Measurements from ENCODE around the gene YIPF7. TPM values are rescaled to one million over a fixed set of nuclear protein-coding genes. Genes with fewer than 3 reads are reported as not detected.

The YIPF7 gene
- total RNA-seq, 1 experiment from 2014 or later = not detected

- Histone ChIP-seq H3K79me2 (ENCODE audit: insufficient read depth, low read length) (no peaks in the 10 kb centered on the region), H3K56ac (ENCODE audit: insufficient read length, low read depth, low read length) (no peak overlapping the region), H2BK120ac (ENCODE audit: low read depth, low read length, poor library complexity, severe bottlenecking) (no peak overlapping the region), H4K5ac (ENCODE audit: insufficient read length, low read depth, low read length) (no peak overlapping the region), H3K27me3 (ENCODE audit: insufficient read depth, low read length) (no peaks in the 10 kb centered on the region), H3K23ac (ENCODE audit: insufficient read length, low read depth, low read length) (no peak overlapping the region), H4K8ac (replicated peaks; ENCODE audit: insufficient read length, low read depth, low read length) (no peak overlapping the region), H3K79me1 (ENCODE audit: insufficient read depth, low read depth, low read length, poor library complexity, severe bottlenecking) (no peaks in the 10 kb centered on the region), H3K27ac (ENCODE audit: insufficient read length, low read depth, low read length) (no peak overlapping the region), H4K20me1 (ENCODE audit: control insufficient read depth, insufficient read depth, insufficient read length) (no peaks in the 10 kb centered on the region), H2BK5ac (ENCODE audit: insufficient read length, low read length) (no peak overlapping the region), H3K23me2 (ENCODE audit: insufficient read length, low read depth, low read length, poor library complexity, severe bottlenecking) (no peaks in the 10 kb centered on the region), H3K14ac (ENCODE audit: insufficient read depth, low read length) (no peak overlapping the region), H2AFZ (ENCODE audit: low read length) (no peak overlapping the region), H3K18ac (ENCODE audit: insufficient read length, low read depth, low read length) (no peak overlapping the region), H2BK15ac (ENCODE audit: low read depth, low read length) (no peak overlapping the region), H3K9ac (ENCODE audit: extremely low read depth, insufficient read length, low read length) (no peak overlapping the region), H3K4ac (ENCODE audit: low read depth, low read length) (no peak overlapping the region), H3K4me1 (ENCODE audit: insufficient read depth, low read length) (no peaks in the 10 kb centered on the region), H3T11ph (ENCODE audit: low read length) (no peak overlapping the region), H3K4me2 (ENCODE audit: insufficient read depth, insufficient read length, low read length) (no peak overlapping the region), H2BK20ac (ENCODE audit: low read depth, low read length, poor library complexity, severe bottlenecking) (no peak overlapping the region), H3K9me3 (ENCODE audit: control insufficient read depth, low read depth, low read length) (peaks cover 14% of the 10 kb centered on the region), H4K91ac (ENCODE audit: insufficient read length, low read depth, low read length) (no peak overlapping the region), H2BK12ac (ENCODE audit: insufficient read length, low read depth, low read length) (no peak overlapping the region), H2AK5ac (ENCODE audit: insufficient read length, low read length) (no peak overlapping the region)
- no CpG with 5 or more reads among the region's 1 CpG for WGBS (ENCODE audit: extremely low coverage, insufficient read length, low lambda C conversion rate)
- H3K27ac Mint-ChIP-seq = no peak overlapping the region
- H3K4me3 Mint-ChIP-seq = no peak overlapping the region
- H3K27me3 Mint-ChIP-seq (ENCODE audit: low read depth) = no peaks in the 10 kb centered on the region
- TF ChIP-seq CTCF (conservative IDR thresholded peaks at IDR 0.05) = no peak
- DNase-seq = no peak
- H3K36me3 Mint-ChIP-seq (ENCODE audit: insufficient read depth in 1 of 3, low read depth in 3 of 3) = peaks cover 5 to 20% (median 6%) of the 10 kb centered on the region in 3 experiments; a peak in 5 of 7 replicates
- no peaks in the 10 kb centered on the region for H3K4me1 Mint-ChIP-seq
- peaks cover 21 to 23% of the 10 kb centered on the region in 2 experiments for H3K9me3 Mint-ChIP-seq
Measured at GRCh38 chr4:44646151-44646550, 5.3 kb downstream of the YIPF7 start.

Measured in H9 (cell line).